ENCODE measurements around the gene KCNQ1OT1.

DNA sequence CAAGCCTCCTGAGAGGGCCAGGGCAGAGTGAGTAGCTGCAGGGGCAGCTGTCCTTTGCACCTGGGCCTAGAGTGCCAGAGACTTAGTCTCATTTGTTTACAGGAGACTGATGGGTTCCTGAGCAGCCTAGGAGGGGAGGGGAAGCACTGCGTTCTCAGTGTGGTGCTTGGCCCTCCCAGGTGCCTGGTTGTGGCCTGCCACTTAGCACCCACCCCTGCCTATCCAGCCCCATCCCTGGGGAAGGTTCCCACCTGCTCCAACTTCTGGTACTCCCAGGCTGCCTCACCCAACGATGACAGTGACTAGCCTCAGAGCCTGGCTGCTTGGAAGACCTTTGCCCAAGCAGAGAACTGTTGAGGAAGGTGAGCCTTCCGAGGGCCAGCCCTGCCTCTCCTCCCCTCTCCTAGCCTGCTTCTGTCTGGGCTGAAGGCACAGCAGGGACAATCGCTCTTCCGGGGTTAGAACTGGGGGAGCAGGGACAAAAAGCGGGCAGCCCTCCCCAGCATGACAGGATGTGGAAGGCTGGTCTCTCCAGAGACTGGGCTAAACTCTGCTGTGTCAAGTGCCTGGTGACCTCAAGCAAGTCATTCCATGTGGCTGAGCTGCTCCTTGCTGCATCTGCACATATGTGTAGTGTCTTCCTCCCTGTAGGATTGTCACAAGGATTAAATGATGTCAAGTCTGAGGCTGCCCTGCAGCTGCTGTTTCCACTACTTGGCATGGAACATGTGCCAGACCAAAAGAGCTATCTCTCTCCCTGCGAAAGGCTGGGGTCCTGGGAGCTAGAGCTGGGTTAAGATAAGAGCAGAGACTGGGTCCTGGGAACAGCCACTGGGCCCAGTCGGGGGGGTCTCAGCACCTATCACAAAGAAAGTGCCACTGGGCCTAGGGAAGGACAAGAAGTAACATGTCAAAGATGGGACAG, 9.9 kb downstream of the KCNQ1OT1 start:
- TF ChIP-seq, protein P1, sequence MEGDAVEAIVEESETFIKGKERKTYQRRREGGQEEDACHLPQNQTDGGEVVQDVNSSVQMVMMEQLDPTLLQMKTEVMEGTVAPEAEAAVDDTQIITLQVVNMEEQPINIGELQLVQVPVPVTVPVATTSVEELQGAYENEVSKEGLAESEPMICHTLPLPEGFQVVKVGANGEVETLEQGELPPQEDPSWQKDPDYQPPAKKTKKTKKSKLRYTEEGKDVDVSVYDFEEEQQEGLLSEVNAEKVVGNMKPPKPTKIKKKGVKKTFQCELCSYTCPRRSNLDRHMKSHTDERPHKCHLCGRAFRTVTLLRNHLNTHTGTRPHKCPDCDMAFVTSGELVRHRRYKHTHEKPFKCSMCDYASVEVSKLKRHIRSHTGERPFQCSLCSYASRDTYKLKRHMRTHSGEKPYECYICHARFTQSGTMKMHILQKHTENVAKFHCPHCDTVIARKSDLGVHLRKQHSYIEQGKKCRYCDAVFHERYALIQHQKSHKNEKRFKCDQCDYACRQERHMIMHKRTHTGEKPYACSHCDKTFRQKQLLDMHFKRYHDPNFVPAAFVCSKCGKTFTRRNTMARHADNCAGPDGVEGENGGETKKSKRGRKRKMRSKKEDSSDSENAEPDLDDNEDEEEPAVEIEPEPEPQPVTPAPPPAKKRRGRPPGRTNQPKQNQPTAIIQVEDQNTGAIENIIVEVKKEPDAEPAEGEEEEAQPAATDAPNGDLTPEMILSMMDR (IDR thresholded peaks at IDR 0.05; ENCODE audit: low read depth, low read length) = no peak
- TF ChIP-seq EZH2phosphoT487 (IDR thresholded peaks at IDR 0.05; ENCODE audit: low read depth) = no peak

Data from OCI-LY3 (cell line).